Stimulated activated CD4-positive, alpha-beta T cell treated with anti-CD3 and anti-CD28 coated beads, Interleukin-4, amount 100 ng/mL, for 1 hour (primary cell): Measurements from ENCODE around the gene SNAI3.

ENCODE experiments used
- DNase-seq: peaks from one replicate; pipeline ENCODE4 v3.0.0-alpha.2; 2020

Gene SNAI3

DNA sequence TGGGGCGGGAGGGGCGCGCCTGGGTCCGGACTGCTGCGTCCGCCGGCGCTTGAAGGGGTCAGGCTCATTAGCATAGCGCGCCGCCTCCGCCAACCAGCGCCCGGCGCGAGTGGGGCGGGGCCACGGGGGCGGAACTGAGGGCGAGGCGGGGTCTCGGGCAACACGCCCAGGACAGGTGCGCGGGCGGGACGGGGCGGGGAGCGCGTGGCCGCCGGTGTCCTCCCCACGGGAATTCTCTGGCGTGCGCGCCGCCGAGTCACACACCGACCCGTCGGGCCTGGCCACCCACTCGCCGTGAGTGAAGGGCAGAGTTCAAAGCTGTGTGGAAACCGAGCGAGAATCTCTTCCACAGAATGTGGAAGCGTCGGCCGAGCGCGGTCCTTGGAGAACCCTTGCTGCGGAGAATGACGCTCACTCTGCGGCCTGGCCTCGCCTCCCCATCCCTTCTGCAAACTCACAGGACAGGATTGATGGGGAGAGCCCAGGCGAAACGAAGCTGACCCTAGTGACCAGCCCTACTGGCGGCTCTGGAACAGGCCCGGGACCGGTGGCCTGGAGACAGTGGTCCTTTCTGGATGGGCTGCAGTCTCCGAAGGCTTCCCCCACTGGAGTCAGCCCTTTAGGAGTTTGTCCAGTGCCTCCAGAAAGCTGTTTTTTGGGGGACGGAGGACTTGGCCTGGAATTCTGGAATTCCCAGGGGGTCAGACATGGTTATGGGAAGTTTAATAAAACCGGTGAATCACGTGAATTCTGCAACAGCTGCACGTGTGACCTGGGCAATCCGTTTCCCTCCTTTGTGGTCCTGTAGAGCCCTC, at the start of gene SNAI3:
Gene SNAI3 (minus strand): TSS at position 69 of the 815 bp plus-strand sequence. CDS start 101 bp downstream, outside the sequence.
- peak; percentile 87 for DNase-seq

DNA sequence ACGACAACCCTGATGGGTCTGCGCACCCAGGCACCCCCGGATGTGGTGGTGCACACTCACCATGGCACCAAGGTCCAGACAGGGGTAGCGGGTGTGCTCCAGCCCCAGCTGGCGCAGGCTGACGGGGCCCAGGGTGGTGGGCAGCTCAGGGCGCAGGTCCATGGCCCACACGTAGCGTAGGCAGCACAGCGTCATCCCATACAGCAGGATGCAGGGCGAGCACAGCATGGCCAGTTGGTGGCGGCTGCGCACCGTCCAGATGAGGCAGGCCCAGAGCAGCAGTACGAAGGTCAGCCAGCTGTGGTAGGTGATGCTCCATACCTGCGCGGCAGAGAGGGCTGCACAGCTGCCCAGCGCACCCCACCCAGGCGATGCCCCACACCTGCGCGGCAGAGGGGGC, 49.8 kb upstream of the SNAI3 start:
- no peak for DNase-seq

DNA sequence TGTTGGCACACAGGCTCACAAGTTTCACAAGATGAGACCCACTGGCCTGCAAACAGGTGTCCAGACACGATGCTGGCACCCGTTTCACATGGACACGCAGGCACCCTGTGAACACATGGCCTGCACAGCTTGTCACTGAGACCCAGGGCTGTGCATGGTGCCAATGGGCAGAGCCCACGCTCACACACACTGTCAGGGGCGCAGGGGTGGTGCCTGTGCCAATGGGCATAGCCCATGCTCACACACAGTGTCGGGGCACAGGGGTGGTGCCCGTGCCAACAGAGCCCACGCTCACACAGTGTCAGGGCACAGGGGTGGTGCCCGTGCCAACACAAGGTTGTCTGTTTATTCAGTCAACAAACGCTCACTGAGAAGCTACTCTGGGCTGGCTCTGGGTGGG, 49.3 kb upstream of the SNAI3 start:
- DNase-seq, result no peak

DNA sequence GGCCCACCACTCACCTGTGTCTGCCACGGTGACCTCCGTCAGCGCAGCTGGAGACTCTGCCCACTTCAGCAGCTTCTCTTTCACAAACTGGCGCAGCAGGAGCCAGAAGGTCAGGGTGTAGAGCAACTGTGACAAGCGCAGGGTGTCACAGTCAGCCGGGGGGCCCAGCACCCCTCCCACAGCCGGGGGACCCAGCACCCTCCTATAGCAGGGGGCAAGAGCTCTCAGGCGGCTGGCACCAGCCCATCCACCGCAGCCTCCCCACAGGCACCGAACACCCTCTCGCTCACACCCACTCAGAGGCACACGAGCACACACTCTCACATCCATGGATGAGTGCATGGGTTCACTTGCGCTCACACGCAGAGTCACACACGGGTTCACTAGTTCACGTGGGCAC, 48.8 kb upstream of the SNAI3 start:
- no peak for DNase-seq

DNA sequence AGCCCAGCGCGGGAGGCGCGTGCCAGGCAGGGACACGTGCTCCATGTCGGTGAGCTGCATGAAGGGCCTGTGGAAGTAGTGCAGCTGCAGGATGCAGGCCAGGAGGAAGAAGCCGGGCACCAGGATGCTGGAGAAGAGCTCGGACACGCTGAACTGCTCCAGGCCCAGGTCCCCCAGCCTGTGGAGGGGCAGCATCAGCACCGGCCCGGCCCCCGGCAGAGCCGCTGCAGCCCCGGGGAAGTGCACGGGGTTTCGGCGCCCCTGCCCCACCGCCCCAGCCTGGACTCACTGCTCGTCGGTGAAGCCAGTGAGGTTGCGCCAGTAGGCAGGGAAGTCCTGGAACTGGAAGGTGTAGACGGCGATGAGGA, 48.0 kb upstream of the SNAI3 start:
- DNase-seq, result no peak

DNA sequence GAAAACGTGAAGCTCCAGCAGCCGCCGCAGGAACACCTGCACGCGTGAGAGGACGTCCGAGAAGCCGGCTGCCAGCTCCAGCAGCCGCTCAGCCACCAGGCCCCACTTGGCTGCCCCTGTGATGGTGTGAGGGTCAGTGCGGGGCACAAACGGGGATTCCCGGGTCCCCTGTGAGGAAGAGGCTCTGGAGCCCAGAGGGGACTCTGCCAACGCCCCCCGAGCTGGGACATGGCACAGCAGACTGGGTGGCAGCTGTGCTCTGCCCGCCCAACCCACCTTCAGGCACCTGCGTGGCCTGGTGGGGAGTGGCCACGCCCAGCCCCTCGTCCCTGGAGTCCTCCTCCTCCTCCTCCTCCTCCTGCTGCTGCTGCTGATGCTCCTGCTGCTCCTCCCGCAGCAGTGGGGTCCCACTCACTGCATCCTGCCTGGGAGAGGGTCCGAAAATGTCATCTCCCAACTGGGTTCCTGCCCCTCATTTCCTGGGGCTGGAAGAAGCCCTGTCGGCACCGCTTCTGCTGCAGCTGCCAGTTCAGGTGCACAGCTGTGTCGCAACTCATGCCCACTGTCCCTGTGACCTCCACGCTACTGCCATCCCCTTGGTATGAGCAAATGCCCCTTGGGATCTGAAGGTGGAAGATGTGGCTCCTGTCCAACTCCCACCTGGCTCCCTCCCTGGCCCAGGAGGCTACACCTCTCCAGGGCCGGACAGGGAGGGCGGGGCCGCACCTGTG, 47.5 kb upstream of the SNAI3 start:
- no peak for DNase-seq

DNA sequence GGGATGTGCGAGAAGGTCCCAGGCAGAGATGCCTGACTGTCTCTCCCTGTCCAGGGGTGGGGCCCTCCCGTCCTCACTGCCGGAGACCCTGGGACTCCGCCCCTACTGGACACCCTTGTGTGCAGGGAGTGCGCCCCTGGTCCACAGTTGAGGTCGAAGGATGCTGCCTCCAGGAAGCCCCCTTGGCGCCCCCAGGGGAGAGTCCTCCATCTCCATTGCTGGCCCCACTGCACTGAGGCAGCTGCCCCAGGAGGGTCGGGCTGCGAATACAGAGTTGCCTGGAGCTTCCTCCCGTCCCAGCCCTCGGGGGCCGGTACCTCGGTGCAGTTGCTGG, 46.6 kb upstream of the SNAI3 start:
- no peak for DNase-seq

DNA sequence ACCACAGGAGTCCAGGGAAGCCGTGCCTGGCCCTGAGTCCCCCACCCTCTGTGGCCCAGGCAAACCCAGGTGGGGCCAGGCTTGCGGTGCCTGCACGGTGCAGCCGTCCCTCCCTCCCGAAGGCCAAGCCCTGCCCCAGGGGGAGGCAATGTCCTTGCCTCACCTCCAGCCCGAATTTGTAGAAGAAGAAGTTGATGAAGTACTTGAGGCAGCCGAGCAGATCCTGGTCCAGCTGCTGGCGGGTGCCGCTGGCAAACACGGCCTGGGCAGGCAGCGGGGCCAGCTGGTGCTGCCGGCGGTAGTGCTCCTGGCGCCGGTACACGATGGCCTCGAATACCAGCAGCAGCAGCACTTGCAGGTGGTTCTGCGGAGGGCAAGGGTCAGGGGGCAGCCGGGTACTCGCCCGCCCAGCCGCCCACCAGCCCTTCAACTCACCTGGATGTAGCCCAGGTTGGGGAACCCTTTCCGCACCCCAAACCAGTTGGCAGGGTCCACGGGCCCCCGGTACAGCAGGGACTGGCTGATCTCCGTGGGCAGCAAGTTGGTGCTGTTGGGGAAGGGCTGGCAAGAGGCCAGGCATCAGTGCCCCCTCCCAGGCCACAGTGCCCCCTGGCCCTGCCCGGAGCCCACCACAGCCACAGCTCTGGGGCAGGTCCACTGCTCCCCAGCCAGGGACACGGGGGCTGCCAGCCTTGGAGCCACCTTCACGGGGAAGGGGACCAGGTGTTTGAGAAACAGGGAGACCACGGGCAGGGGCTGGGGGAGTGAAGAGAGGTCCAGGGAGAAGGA, 46.1 kb upstream of the SNAI3 start:
- DNase-seq, result no peak

DNA sequence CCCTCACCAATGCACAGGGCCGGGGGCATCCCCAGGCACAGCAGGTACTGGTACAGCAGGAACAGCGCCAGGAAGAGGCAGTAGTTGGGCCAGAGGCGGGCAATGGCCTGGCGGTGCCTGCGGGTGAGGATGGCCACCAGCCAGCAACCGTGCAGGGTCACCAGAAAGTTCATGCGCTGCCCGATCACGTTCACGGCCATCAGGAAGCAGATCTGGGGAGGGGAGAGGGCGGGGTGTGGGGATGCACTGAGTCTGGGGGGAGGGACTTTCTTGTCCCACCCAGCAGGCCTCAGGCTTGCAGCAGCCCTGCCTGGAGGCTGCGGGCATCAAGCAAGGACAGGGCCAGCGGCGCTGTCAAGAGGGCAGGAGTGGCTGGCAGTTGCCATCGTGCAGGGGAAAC, 45.4 kb upstream of the SNAI3 start:
- no peak for DNase-seq

DNA sequence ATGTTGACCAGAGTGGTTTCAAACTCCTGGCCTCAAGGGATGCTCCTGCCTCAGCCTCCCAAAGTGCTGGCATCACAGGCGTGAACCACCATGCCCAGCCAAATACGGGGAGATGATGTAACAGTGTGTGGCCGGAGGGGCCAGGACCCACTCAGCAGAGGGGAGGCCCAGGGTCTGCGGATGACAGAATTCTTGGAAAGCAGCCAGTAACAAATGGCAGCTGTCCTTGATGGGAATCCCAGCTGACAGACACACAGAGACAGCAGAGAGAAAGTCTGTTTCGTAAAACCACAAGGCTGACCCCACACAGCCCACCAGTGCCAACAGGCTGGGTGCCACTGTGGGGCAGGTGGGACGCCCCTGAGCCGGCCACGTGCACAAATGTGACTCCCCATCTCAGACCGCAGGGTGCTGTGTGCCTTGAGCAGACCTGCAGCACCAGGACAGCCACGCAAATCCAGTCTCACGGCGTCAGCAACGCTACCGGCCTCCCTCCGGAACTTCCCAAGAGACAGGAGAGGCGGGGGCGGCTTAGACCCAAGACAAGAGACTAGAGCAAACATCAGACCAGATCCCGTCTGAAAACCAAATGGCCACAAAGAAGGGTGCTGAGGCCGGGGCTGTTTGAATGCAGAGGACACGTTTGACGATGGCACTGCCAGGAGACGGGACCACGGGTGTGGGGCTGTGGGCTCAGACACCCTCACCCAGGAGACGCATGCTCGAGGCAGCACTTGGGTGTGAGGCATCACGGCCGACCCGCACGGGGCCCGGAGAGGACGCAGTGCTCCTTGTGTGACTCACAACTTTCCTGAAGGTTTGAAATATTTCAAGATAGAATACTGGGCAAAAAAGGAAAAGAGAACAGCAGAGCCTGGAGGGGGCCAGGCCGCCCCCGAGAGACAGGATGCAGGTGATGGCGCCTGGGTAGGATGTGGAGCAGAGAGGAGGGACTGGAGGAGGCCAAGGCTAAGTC, 44.6 kb upstream of the SNAI3 start:
- no peak for DNase-seq

DNA sequence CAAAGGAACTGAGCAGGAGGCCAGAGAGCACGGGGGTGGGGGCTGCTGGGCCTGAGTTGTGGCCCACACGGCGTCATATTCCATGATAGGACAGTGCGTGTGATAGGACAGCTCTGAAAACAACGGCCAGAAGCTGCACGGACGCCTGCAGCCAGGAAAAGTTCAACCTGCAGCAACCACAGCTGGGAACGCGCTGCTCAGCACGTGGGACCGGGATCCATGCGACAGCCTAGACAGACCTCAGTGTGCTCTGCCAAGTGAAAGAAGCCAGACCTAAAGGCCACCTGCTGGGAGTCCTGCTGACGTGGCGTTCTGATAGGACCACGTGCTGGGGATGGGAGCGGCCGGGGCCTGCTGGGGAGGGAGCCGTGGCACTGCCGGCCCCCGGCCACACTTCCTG, 41.6 kb upstream of the SNAI3 start:
- DNase-seq, result no peak

DNA sequence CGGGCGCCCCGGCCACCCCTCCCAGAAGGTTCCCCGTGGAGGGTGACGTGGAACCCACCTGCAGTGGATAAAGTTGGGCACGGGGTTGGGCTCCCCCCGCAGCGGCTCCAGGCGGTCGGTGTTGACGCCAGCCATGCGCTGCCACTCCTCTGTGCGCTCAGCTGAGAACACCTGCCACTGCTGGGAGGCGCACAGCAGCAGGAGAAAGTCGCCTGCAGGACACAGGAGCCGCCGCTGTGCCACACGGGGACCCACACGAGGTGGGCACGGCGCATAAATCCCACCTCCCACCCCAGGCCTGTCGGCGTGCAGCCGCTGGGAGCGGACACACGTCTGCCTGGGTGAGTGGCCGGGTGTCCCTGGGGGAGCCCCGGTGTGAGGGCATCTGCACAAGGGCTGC, 40.7 kb upstream of the SNAI3 start:
- DNase-seq, result no peak

DNA sequence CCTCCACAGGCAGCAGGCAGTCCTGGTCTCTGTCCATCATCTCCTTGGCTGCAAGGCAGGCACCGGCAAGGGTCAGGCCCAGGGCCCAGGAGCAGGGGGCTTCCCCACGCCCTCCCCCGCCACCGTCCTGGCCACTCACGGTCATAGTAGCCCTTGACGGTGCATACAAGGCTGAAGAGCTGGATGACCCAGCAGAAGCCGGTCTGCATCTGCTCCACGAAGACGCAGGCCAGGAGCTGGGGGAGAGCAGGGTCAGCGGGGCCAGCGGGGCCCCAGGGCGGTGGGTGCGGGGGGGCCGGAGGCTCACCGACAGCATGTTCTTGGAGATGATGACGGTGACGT, 40.1 kb upstream of the SNAI3 start:
- no peak for DNase-seq

DNA sequence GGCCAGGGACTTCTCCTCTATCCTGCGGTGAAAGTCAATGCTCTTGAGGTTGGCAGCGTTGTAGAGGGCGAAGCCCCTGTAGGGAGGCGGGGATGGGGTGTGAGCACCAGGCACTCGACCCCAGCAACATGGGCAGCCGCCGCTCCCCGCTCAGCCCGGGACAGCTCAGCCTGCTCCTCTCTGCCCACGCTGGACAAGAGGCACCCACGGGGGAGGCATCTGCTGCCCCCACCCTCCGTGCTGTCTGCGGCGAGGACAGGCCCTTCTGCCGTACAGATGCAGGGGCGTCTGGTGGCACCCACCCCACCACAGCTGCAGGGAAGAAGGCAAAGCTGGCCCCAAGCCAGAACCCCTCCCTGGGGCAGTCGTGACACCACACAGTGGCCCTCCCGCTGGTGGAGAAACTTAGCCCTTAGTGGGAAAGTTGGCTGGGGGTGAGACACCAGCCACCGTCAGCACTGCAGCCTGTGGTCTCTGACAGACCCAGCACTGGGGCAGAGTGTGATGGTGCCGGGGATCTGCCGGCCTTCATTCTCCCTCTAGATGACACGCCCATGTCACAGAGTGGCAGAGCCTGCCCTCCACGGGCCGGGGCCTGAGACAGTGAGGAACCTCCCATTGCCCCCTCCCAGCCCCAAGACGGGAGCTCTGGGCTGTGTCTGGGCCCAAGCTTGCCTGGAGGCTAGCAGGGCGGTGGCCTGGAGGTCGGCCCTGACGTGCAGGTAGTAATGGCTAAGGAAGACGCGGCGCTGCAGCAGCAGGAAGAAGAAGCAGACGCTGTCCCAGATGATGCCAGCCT, 39.5 kb upstream of the SNAI3 start:
- DNase-seq, result no peak

DNA sequence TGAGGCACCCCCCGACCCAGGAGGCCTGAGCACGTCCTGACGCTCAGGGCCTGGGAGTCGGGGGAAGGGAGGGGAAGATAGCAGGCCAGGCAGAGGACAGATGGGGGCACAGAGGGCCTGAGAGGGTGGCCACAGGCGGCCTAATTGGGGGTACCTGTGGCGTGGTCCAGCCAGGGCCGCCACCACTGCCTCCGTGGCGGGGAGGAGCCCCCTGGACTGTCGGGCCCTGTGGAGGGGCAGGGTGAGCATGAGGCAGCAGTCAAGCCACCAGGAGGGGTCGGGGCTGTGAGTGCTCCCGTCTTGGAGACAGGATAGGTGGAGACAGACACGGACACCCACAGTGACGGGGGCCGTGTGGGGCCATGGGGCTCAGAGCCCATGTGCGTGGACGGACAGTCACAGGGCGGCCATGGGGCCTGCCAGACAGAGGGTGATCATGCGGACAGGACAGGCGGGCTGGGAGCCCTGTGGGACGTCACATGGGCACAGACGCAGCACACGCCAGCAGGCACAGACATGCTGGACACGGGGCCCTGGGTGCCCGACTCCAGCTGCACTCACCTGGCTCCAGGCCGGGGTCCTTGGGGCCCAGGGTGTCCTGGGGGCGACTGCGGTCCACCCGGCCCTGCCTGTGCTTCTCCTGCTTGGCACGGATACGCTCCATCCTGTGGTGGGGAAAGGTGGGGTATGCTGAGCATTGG, 38.7 kb upstream of the SNAI3 start:
- no peak for DNase-seq

DNA sequence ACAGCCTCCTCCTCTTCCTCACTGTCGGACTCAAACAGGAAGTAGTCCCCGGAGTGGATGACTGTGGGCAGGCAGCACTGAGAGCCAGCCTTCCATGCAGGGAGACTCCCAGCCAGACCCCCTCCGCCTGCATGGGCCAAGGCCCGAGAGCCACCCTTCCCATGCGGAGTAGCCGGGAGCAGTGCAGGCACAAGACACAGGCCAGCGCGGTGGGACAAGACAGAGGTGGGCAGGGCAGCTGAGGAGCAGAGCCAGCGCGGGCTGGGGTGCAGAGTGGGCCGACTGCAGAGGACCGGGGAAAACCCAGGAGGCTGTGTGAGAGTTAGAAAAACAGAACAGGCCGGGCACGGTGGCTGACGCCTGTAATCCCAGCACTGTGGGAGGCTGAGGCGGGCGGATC, 37.6 kb upstream of the SNAI3 start:
- no peak for DNase-seq

DNA sequence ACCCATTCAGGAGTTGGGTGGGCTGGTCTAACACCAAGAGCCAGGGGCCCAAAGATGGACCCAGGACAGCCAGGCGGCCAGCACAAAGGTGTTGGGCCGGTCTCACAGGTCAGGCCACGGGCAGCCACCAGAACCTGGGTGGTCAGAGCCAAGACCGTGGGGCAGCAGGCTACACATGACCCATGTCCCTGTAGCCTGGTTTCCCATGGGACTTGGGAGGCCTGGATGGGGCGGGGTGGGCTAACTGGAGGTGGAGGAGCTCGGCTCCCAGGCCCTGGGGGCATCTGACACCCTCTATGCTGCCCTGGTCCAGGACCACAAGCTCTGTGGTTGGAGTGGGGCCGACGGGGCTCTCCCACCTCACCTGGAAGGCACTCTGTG, 37.2 kb upstream of the SNAI3 start:
- no peak for DNase-seq

DNA sequence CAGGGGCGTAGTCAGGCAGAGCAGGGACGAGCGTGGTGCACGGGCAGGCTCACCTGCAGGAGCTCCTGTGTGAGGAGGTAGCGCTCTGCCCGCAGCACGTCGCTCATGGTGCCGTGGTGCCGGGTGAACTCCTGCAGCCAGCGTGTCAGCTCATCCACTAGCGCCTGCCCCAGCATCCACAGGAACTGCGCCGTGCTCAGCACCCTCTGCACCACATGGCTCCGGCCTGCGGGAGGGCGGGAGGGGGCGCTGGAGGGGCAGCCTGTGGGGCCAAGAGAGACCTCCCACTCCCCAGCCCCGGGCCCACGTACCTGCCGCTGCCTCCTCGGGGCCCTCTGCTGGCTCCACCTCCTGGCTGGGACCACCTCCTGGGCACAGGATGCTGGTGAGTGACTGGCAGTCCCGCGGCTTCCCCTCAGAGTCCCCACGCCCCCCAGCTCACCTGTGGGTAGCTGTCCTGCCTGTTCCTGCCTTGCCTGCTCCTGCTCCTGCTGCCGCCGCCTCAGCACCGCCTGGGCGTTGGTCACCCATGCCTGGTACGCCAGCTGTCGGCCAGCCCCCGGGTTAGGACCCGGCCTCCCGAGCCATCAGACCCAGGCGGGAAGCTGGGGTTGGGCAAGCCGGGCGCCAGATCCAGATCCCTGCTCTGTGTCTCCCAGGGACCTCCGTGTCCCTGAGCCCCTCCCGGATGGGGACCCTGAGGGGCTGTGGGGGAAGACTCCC, 36.6 kb upstream of the SNAI3 start:
- no peak for DNase-seq

DNA sequence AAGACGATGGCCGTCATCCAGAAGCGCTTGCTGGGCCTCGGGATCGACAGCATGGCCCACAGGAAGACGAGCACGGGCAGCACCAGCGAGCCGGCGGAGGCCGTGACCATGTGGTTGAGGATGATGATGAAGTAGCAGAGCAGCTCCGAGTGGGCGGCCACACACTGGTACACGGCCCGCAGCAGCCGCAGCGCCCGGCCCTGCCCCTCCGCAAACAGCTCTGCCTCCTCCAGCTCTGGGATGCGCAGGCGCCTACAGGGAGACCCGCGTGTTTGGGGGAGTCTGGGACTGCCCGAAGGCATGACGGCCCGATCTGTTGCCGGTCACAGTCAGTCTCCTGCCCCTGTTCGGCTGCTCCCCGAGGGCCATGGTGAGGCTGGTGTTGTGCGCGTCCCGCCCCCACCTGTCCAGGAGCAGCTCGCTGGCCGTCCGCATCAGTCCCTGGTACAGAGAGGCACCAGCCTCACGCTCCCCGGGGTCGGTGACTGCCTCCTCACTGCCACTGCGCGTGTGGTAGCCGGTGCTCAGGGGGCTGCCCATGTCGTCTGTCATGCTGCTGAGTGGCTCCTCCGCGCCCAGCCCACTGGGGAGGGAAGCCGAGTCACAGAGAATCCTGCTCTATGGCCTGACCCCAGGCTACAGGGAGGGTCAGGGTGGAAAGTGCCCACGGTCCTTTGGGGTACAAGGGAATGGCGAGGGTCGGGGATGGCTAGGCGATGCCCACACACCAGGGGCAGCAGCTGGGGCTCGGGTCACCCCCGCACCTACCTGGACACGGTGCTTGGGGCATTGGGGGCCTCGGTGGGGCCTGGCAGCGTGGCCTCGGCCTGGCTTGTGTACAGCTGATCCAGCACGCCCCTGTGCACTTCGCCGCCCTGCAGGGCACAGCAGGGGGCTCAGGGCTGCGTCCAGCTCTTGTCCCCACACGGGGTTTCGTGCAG, 35.8 kb upstream of the SNAI3 start:
- DNase-seq, result no peak
